Natural killer cell (primary cell): Measurements from ENCODE around the gene TMBIM1. TPM values are rescaled to one million over a fixed set of nuclear protein-coding genes. Genes with fewer than 3 reads are reported as not detected.
A peak's percentile ranks its signal among the peaks of the same experiment; 100 is the strongest.

Experiments used
- ATAC-seq, 3 donors: fragments of 150-1000 bp in 2 of 3; fragments of 200-7000 bp in 1 of 3; cut with Tn5 transposase; 1 replicate in 1 of 3; 2 replicates in 2 of 3; pipeline ENCODE4 v1.10.0; 2021; ENCODE audit warnings: mild to moderate bottlenecking in 2 of 3, moderate library complexity in 2 of 3
- DNase-seq, 2 donors: peaks; one replicate each; pipeline versions ENCODE4 v3.0.0 to v3.0.0-alpha.2; 2013 to 2021; ENCODE audit warnings: mixed read lengths in 1 of 2
- H3K27ac ChIP-seq: one replicate; pipeline ENCODE4 v1.5.1; 2013; ENCODE audit warnings: mild to moderate bottlenecking, low read length
- H3K27me3 ChIP-seq: one replicate; pipeline ENCODE4 v1.6.1; 2013; ENCODE audit warnings: low read length; ENCODE audit not compliant: control insufficient read depth, insufficient read depth
- H3K36me3 ChIP-seq: one replicate; pipeline ENCODE4 v1.6.1; 2013; ENCODE audit warnings: low read length; ENCODE audit not compliant: control insufficient read depth, insufficient read depth
- H3K4me1 ChIP-seq: one replicate; pipeline ENCODE4 v1.6.1; 2013; ENCODE audit warnings: low read length; ENCODE audit not compliant: control insufficient read depth, insufficient read depth
- H3K4me3 ChIP-seq: one replicate; pipeline ENCODE4 v1.5.1; 2013; ENCODE audit warnings: low read length
- H3K9me3 ChIP-seq: one replicate; pipeline ENCODE4 v1.6.1; 2013; ENCODE audit warnings: low read length; ENCODE audit not compliant: control insufficient read depth, insufficient read depth
- H3K27ac Mint-ChIP-seq, 2 donors: one replicate each; pipeline ENCODE4 v1.8.0; 2022; ENCODE audit warnings: mild to moderate bottlenecking in 2 of 2, mixed read lengths in 2 of 2, moderate library complexity in 1 of 2
- H3K27me3 Mint-ChIP-seq, 2 donors: one replicate each; pipeline ENCODE4 v1.8.0; 2022; ENCODE audit warnings: low read depth in 2 of 2, mixed read lengths in 2 of 2
- H3K36me3 Mint-ChIP-seq: one replicate; pipeline ENCODE4 v1.8.0; 2022; ENCODE audit warnings: mixed read lengths
- H3K4me1 Mint-ChIP-seq, 2 donors: one replicate each; pipeline ENCODE4 v1.8.0; 2022; ENCODE audit warnings: mixed read lengths in 2 of 2
- H3K4me3 Mint-ChIP-seq: one replicate; pipeline ENCODE4 v1.8.0; 2022; ENCODE audit warnings: mild to moderate bottlenecking, moderate library complexity, mixed read lengths
- H3K9me3 Mint-ChIP-seq, 2 donors: one replicate each; pipeline ENCODE4 v1.8.0; 2022; ENCODE audit warnings: mixed read lengths in 2 of 2
- WGBS: methylation state at CpG from one replicate; pipeline ENCODE4 v1.1.7; 2013; ENCODE audit warnings: missing lambda C conversion rate; ENCODE audit not compliant: insufficient coverage; 5-methylcytosine and 5-hydroxymethylcytosine counted together
- intact Hi-C: fragments of 100-400 bp; cut with micrococcal nuclease; formaldehyde crosslinking; loops from one replicate; pipeline ENCODE4 v1.14.2; 2022
- total RNA-seq, 4 donors: library from RNA; stranded (reverse); fragments of 120-200 nt in 1 of 4; gene quantifications; one replicate each; pipeline versions ENCODE4 v1.2.3 to v1.2.4, GENCODE V29; 2013 to 2022
- TF ChIP-seq, protein P1 (sequence below): fragments of 200-600 bp; IDR thresholded peaks from one replicate; pipeline ENCODE4 v1.8.0; 2022; ENCODE audit warnings: antibody characterized with exemption

TMBIM1 gene
- total RNA-seq, 3 donors from 2014 or later (not counting 1 experiment from before 2014, with no cell fraction given) = 84.9 to 107 (median 95.1) TPM

DNA sequence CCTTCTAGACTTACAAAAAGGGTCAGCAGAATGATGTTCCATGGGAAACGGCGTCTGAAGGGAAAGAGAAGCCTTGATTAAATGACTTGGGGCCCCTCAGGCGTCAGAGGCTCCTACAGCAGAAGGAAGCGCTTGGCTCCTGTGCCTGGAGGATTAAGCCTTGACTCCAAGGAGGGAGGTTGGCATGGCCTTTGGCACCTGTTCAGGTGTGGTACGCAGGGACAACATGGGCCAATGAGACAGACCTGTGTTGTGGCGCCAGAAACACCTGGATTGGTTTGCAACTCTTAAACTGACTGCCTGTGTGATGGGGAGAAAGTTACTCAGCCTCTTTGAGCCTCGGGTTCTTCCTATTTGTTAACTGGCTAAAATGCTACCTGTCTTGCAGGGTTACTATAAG lies 14.4 kb downstream of the TMBIM1 start:
- peaks cover 14 to 38% of the 10 kb centered on the region in 2 donors for H3K4me1 Mint-ChIP-seq
- Histone ChIP-seq H3K4me1 (peaks cover 10% of the 10 kb centered on the region), H3K27me3 (no peaks in the 10 kb centered on the region), H3K9me3 (no peaks in the 10 kb centered on the region), H3K36me3 (peaks cover 88% of the 10 kb centered on the region), H3K4me3 (no peak overlapping the region), H3K27ac (no peak overlapping the region)
- 77% methylated on average over 7 of the region's 7 CpGs for WGBS
- no peaks in the 10 kb centered on the region for H3K9me3 Mint-ChIP-seq
- H3K27ac Mint-ChIP-seq = peak overlapping the region; percentile 79 to 80
- H3K4me3 Mint-ChIP-seq = no peak overlapping the region
- DNase-seq (no peak), ATAC-seq (no peak)
- H3K27me3 Mint-ChIP-seq = no peaks in the 10 kb centered on the region
- intact Hi-C loops = loop anchor here (10.0 kb wide), 1 partner anchor 577 kb away; the partner anchor contains the start of gene WNT6
- TF ChIP-seq, protein P1, sequence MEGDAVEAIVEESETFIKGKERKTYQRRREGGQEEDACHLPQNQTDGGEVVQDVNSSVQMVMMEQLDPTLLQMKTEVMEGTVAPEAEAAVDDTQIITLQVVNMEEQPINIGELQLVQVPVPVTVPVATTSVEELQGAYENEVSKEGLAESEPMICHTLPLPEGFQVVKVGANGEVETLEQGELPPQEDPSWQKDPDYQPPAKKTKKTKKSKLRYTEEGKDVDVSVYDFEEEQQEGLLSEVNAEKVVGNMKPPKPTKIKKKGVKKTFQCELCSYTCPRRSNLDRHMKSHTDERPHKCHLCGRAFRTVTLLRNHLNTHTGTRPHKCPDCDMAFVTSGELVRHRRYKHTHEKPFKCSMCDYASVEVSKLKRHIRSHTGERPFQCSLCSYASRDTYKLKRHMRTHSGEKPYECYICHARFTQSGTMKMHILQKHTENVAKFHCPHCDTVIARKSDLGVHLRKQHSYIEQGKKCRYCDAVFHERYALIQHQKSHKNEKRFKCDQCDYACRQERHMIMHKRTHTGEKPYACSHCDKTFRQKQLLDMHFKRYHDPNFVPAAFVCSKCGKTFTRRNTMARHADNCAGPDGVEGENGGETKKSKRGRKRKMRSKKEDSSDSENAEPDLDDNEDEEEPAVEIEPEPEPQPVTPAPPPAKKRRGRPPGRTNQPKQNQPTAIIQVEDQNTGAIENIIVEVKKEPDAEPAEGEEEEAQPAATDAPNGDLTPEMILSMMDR = no peak
- H3K36me3 Mint-ChIP-seq = peaks cover 9% of the 10 kb centered on the region

DNA sequence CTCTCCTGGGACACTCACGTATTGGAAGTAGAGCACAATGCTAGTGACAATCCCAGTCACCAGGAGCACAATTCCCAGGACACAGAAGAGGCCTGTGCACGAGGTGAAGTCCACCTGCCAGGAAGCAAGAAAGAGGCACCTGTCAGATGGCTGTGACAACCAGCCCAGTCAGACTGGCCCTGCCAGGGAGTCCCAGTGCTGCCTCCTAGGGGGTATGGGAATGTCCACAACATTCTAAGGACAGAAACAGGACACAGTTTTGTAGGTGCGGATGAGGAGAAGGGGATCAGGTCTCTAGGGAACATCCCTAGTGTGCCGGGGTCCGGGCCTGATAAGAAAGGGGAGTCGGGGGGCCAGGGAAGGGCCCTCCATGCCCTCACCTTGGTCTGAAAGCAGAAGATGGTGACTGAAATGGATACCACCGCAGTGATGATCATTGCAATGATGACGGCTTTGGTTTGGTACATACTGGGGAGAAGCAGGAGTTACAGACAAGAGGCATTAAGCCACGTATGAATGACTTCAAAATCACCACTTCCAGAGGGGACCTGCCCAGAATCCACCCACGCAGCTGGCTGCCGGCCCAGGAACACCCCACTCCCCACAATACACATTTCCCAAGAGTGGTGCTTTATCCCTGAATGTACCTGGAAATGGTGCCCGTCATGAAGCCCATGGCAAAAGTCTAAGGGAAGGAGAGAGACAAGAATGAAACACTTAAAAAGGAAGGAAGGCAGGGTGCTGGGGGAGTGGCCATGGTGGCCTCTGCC lies 15.1 kb downstream of the TMBIM1 start:
- Histone ChIP-seq H3K36me3 (peaks cover 81% of the 10 kb centered on the region), H3K9me3 (no peaks in the 10 kb centered on the region), H3K27ac (no peak overlapping the region), H3K27me3 (no peaks in the 10 kb centered on the region), H3K4me3 (no peak overlapping the region), H3K4me1 (peaks cover 10% of the 10 kb centered on the region)
- peaks cover 9% of the 10 kb centered on the region for H3K36me3 Mint-ChIP-seq
- H3K9me3 Mint-ChIP-seq = no peaks in the 10 kb centered on the region
- WGBS = 96% methylated on average over 12 of the region's 12 CpGs
- TF ChIP-seq, protein P1 = no peak
- no peaks in the 10 kb centered on the region for H3K27me3 Mint-ChIP-seq
- H3K4me3 Mint-ChIP-seq = no peak overlapping the region
- peaks cover 15 to 38% of the 10 kb centered on the region in 2 donors for H3K4me1 Mint-ChIP-seq
- peak overlapping the region; percentile 53 to 80 for H3K27ac Mint-ChIP-seq
- no peak for DNase-seq
- intact Hi-C loops = loop anchor here (10.0 kb wide), 1 partner anchor 578 kb away; the partner anchor contains the start of gene WNT6
- ATAC-seq = no peak

DNA sequence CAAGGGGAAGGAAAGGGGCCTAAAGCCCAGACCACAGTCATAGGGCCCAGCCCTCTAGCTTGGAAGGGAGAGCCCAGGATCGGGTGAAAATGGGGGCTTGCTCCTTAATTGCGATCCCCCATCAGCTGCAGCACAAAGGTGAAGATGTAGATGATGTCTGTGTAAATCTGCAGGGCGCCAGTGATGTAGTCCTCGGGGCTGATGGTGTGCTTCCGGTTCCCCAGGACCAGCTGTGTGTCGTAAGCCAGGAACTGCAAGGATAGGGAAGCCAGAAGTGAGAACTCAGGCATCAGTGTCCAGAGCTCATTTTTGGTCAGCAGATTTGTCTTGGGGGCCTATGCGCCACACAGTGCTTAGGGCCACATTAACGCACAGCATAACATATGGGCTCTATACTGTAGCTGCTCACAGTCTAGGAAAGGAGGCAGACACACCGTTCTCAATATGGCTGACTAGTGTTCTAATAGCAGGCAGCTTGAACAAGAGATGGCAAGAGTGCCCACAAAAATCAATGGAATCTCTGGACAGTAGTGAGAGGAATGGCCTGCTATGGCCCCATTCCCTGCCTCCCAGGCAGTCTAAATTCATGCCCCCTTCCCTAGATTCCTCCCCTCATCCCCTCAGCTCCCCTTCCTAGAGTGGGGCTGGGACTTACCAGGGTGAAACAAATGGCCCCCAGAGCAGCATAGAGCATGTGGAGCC lies 16.8 kb downstream of the TMBIM1 start:
- H3K4me3 ChIP-seq = no peak overlapping the region
- no peak for DNase-seq
- intact Hi-C loops = loop anchor here (10.0 kb wide), 1 partner anchor 579 kb away; the partner anchor contains the start of gene WNT6

More for the DNA sequence above, 16.8 kb downstream of the TMBIM1 start:
- 93% methylated on average over 9 of the region's 9 CpGs for WGBS
- Mint-ChIP-seq H3K4me1 (peaks cover 32 to 49% of the 10 kb centered on the region in 2 donors), H3K27me3 (no peaks in the 10 kb centered on the region), H3K9me3 (no peaks in the 10 kb centered on the region), H3K27ac (peak overlapping the region; percentile 53 to 80), H3K36me3 (peaks cover 9% of the 10 kb centered on the region), H3K4me3 (no peak overlapping the region)
- TF ChIP-seq, protein P1 = no peak
- no peak for ATAC-seq
- Histone ChIP-seq H3K9me3 (no peaks in the 10 kb centered on the region), H3K4me1 (peaks cover 24% of the 10 kb centered on the region), H3K36me3 (peaks cover 71% of the 10 kb centered on the region), H3K27ac (no peak overlapping the region), H3K27me3 (no peaks in the 10 kb centered on the region)
